ENCODE data around the gene RAB40B.

- TF ChIP-seq CTCF (IDR thresholded peaks at IDR 0.05), result no peak
- TF ChIP-seq POLR2A (IDR thresholded peaks at IDR 0.05), result no peak
These were observed 58.5 kb downstream of the RAB40B start for GRCh38 chr17:82640036-82640435.

Measured in heart left ventricle (tissue), 13 donors.